NCI-H510A treated with DMSO at 0.1 percent for 48 hours (cell line): ENCODE results near the gene TFAP2A.

ENCODE experiments used
- DNase-seq: peaks from one replicate; lab custom pipeline; 2025; lab: John Stamatoyannopoulos, UW

The TFAP2A gene

GRCh38 chr6:10399451-10399850 is 15.4 kb downstream of the TFAP2A start:
- no peak for DNase-seq

GRCh38 chr6:10398446-10399218 is 16.2 kb downstream of the TFAP2A start:
- no peak for DNase-seq

- DNase-seq: no peak
These were observed 17.0 kb downstream of the TFAP2A start for GRCh38 chr6:10397756-10398445.

GRCh38 chr6:10396785-10397184 is 18.1 kb downstream of the TFAP2A start:
- DNase-seq: no peak

GRCh38 chr6:10395704-10396546 is 18.9 kb downstream of the TFAP2A start:
- no peak for DNase-seq

GRCh38 chr6:10395171-10395703 is 19.6 kb downstream of the TFAP2A start:
- no peak for DNase-seq

GRCh38 chr6:10393544-10394225 is 21.2 kb downstream of the TFAP2A start:
- DNase-seq: no peak

- DNase-seq: no peak
These were observed 23.1 kb downstream of the TFAP2A start for GRCh38 chr6:10391799-10392198.

- DNase-seq: no peak
These were observed 23.6 kb downstream of the TFAP2A start for GRCh38 chr6:10391299-10391630.

GRCh38 chr6:10390495-10391298 is 24.2 kb downstream of the TFAP2A start:
- no peak for DNase-seq

GRCh38 chr6:10389739-10390494 is 25.0 kb downstream of the TFAP2A start:
- DNase-seq: no peak

GRCh38 chr6:10386756-10387654 is 27.9 kb downstream of the TFAP2A start:
- DNase-seq: no peak

GRCh38 chr6:10386220-10386619 is 28.7 kb downstream of the TFAP2A start:
- no peak for DNase-seq

- DNase-seq: no peak
These were observed 29.2 kb downstream of the TFAP2A start for GRCh38 chr6:10385524-10386132.

GRCh38 chr6:10384610-10385523 is 30.0 kb downstream of the TFAP2A start:
- no peak for DNase-seq

GRCh38 chr6:10384091-10384609 is 30.7 kb downstream of the TFAP2A start:
- no peak for DNase-seq

- no peak for DNase-seq
These were observed 31.4 kb downstream of the TFAP2A start for GRCh38 chr6:10383331-10384090.
